T1000 (cell line): ENCODE results near the gene TMSB4Y.

Source experiments
- DNase-seq: peaks from one replicate; lab custom pipeline; 2025; ENCODE audit warnings: mixed read lengths; lab: John Stamatoyannopoulos, UW

The TMSB4Y gene

DNA sequence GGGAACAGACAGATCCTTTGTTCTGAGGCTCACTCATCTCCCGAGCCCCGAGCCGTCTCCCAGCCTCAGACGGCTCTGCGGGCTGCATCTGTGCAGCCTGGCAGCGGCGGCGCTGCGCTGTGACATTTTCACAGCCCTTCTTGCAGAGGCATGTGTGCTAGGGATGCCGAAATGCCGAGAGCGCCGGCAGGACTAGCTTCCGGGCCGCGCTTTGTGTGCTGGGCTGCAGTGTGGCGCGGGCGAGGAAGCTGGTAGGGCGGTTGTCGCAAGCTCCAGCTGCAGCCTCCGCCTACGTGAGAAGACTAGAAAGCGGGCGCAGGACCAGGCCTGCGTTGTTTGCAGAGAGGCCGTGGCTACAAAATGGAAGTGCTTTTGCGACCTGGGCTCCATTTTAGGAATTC, at the start of gene TMSB4Y:
Gene TMSB4Y, plus strand, starts transcription at position 332 of the 401 bp plus-strand sequence.
- peak; percentile 22 for DNase-seq

GRCh38 chrY:13664162-13664561, 39.5 kb upstream of the TMSB4Y start:
- DNase-seq, result no peak

DNA sequence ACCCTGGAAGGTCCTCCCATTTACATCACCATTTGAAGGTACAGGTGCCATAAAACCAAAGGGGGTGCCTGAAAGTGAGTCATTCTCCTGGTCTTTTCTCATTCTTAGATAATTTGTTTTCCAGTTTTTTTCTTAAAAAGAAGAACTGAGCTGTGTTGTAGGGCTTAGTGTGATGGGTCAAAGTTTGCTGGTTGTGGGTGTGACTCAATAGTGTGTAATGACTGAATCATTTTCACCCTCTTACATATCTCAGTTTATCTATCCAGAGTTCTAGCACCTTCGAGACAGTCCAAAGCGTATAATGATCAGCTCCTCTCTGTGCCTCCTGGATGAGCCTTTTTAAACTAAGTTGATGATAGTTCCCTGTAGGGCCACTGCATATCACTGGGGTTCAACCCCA, 32.6 kb upstream of the TMSB4Y start:
- DNase-seq, result no peak

DNA sequence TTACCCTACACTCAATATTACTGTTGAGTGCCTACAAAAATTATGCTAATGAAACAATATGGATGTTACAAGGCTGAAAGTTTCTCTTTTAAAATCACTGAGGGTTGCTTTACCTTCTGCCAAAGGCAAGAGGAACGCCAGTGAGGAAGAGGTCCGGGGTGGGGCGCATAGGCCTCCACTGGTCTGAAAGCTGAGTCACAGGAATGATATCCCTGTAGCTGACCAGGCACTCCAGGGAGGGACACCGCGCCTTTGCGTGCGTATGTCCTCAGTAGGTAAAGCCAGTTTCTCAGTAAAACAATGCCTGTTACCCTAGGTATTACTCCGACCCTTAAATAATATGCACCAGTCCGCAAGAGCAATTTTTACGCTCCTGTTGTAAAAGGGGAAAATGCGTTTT, 1.4 kb upstream of the TMSB4Y start:
- DNase-seq, result no peak

GRCh38 chrY:13704121-13704930, 627 bp downstream of the TMSB4Y start:
- DNase-seq, result no peak

- no peak for DNase-seq
These were observed 1.5 kb downstream of the TMSB4Y start for GRCh38 chrY:13705197-13705596.

GRCh38 chrY:13708038-13708437, 4.3 kb downstream of the TMSB4Y start:
- no peak for DNase-seq

DNA sequence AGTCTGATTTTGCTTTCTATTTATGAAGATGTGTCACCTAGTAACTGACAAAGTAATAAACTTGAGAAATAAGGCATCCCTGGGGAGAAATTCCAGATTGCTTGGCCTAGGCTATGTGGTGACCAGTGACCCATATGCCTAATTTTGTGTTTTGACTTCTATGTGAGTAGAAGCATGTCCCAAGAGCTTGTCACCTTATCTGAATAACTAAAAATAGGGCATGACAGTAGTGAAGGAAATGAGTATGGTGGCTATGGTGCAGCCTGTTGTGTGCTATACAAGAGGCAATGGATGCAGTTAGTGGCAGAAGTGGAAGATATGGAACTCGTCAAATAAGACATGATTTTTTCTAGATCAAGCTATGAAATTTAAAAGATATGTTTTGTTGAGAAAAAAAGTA, 15.3 kb downstream of the TMSB4Y start:
- no peak for DNase-seq

DNA sequence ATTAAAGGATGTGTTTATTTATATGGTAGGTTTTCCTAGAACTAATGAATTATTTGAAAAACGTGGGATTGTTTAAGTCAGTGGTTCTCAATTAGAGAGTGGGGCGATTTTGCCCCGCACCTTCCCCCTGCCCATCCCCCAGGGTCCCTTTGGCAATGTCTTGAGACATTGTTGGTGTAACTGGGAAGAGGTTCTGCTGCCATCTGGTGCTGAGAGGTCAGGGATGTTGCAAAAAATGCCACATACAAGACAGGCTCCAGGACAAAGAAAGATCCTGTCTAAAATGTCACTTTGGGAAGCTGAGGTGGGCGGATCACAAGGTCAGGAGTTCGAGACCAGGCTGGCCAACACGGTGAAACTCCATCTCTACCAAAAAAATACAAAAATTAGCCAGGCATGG, 25.8 kb downstream of the TMSB4Y start:
- no peak for DNase-seq

- no peak for DNase-seq
These were observed 34.9 kb downstream of the TMSB4Y start for GRCh38 chrY:13738618-13739017.

- DNase-seq, result peak; percentile 30
These were observed 47.8 kb downstream of the TMSB4Y start for GRCh38 chrY:13751289-13752071.

- peak; percentile 5 for DNase-seq
These were observed 51.0 kb downstream of the TMSB4Y start for GRCh38 chrY:13754661-13755060.
